Dendritic cell treated with granulocyte-macrophage colony-stimulating factor and Interleukin-4, amounts not matched to agents 40 ng/mL and 50 ng/mL, for 4 days (primary cell): ENCODE measurements around the gene MAGED1.

Experiments used
- H3K27ac Mint-ChIP-seq: one replicate; pipeline ENCODE4 v1.8.0; 2022; ENCODE audit warnings: mild to moderate bottlenecking, mixed read lengths
- H3K27me3 Mint-ChIP-seq: one replicate; pipeline ENCODE4 v1.8.0; 2022; ENCODE audit warnings: mild to moderate bottlenecking, mixed read lengths
- H3K36me3 Mint-ChIP-seq: one replicate; pipeline ENCODE4 v1.8.0; 2022; ENCODE audit warnings: low read depth, mixed read lengths
- H3K4me1 Mint-ChIP-seq: one replicate; pipeline ENCODE4 v1.8.0; 2022; ENCODE audit warnings: low read depth, mixed read lengths
- H3K4me3 Mint-ChIP-seq: one replicate; pipeline ENCODE4 v1.8.0; 2022; ENCODE audit warnings: mild to moderate bottlenecking, moderate library complexity, mixed read lengths
- H3K9me3 Mint-ChIP-seq: one replicate; pipeline ENCODE4 v1.8.0; 2022; ENCODE audit warnings: mixed read lengths
- intact Hi-C: fragments of 100-400 bp; cut with micrococcal nuclease; formaldehyde crosslinking; loops from one replicate; pipeline ENCODE4 v1.15.0; 2022

Gene MAGED1

DNA sequence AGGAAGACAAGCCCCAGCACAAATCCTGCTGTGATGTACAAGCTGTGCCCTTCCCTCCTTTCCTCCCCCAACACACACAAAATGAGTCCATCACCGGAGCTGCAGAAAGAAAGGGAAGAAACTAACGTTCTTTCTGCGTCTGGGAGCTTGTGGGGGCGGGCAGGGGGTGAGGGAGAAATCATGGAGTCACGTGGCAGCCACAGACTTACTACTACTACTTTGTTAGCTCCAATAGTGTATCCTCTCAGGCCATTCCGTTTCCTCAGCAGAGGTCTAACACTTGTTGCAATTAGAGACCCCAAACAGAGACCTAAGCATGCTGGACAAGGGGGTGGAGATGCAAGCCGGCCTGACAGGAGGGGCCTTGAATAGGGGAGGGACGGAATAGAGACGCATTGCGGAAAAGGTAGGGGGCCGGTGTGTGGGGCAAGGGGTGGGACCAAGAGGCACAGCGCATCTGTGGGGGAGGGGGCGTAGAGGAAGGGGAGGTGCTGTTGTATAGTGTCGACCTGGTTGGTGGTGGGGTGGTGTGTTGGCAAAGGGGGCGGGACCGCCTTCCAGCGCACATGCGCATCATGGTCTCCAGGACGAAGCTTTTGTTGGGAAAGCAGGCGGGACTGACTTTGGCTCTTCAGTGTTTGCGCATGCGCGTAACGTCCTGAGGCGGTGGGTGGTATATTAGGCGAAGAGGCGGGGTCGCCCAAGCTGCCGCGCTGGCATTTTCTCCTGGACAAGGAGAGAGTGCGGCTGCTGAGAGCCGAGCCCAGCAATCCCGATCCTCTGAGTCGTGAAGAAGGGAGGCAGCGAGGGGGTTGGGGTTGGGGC lies at the start of gene MAGED1:
Gene MAGED1 (plus strand): TSS at position 703 of the 825 bp plus-strand sequence. CDS start 682 bp downstream, outside the sequence.
- Mint-ChIP-seq H3K4me3 (peak within 1 kb of the TSS; percentile 89), H3K36me3 (peaks cover 9% of the 10 kb centered on the region), H3K27ac (peak within 1 kb of the TSS; percentile 78), H3K9me3 (no peaks in the 10 kb centered on the region), H3K4me1 (peaks cover 22% of the 10 kb centered on the region), H3K27me3 (peaks cover 16% of the 10 kb centered on the region)
- intact Hi-C loops = no loop called here

DNA sequence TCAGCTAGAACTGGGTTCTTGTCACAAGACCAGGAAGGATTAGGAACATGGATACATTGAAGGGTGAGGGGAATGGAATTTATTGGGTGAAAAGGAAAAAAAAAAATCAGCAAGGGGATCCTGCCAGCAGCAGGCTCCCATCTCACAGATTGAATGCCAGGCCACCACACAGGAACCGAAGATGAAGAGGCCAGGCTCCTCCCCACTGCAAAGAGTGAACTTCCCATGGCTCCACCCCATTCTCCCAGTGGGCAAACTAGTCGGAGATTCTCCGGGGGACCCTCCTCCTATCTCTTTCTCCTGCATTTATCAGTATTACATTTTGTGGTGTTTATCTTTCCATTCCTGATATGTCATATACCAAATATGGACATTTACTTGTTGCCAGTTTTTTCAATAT lies 46.0 kb upstream of the MAGED1 start:
- Mint-ChIP-seq H3K4me3 (no peak overlapping the region), H3K27me3 (no peaks in the 10 kb centered on the region), H3K4me1 (no peaks in the 10 kb centered on the region), H3K36me3 (peaks cover 11% of the 10 kb centered on the region), H3K27ac (no peak overlapping the region), H3K9me3 (peaks cover 9% of the 10 kb centered on the region)
- intact Hi-C loops = no loop called here

DNA sequence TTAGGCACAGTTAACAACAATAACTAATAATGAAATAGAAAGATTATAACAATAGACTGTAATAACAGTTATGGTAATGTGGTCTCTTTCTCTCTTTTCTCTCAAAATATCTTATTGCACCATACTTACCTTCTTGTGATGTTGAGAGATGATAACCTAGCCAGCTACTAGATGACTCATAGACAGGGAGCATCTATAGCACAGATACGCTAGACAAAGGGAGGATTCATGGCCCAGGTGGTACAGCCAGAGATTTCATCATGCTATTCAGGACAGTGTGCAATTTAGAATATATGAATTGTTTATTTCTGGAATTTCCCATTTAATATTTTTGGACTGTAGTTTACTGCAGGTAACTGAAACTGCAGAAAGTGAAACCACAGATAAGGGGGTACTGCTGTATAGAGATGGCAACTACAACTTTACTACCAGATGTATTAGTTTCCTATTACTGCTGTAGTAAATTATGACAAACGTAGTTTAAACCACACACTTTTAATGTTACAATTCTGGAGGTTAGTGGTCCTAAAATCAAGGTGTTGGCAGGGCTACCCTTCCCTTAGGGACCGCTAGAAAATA lies 41.8 kb upstream of the MAGED1 start:
- intact Hi-C loops = no loop called here
- Mint-ChIP-seq H3K36me3 (peaks cover 11% of the 10 kb centered on the region), H3K27ac (no peak overlapping the region)

GRCh38 chrX:51852096-51852495 lies 41.3 kb upstream of the MAGED1 start:
- Mint-ChIP-seq H3K36me3 (peaks cover 13% of the 10 kb centered on the region), H3K9me3 (peaks cover 20% of the 10 kb centered on the region), H3K27ac (no peak overlapping the region), H3K4me1 (no peaks in the 10 kb centered on the region), H3K27me3 (no peaks in the 10 kb centered on the region), H3K4me3 (no peak overlapping the region)
- intact Hi-C loops = no loop called here

More for the DNA sequence above, 41.8 kb upstream of the MAGED1 start:
- Mint-ChIP-seq H3K4me3 (no peak overlapping the region), H3K9me3 (peaks cover 15% of the 10 kb centered on the region), H3K27me3 (no peaks in the 10 kb centered on the region), H3K4me1 (no peaks in the 10 kb centered on the region)

DNA sequence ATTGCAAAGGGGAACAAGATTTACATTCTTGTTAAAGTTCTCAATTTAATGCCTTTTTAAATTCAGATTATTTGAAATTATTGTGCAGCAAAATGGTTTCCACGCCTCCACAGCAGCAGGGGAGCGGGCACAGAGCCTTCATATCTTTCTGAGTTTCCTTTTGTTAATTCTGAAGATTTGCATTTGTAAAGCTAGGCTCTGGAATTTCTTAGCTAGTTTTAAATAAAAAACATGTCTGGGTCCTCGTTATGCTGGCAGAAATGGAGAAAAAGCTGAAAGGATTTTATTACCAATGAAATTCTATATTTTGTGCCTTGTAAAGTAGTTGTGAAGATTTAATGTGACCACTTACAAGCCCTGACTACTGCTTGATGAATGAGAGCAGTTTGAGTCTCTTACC lies 40.8 kb upstream of the MAGED1 start:
- H3K27me3 Mint-ChIP-seq = no peaks in the 10 kb centered on the region
- H3K4me1 Mint-ChIP-seq = no peaks in the 10 kb centered on the region
- H3K36me3 Mint-ChIP-seq = peaks cover 13% of the 10 kb centered on the region
- H3K4me3 Mint-ChIP-seq = no peak overlapping the region
- intact Hi-C loops = no loop called here
- H3K27ac Mint-ChIP-seq = no peak overlapping the region
- H3K9me3 Mint-ChIP-seq = peaks cover 24% of the 10 kb centered on the region

- intact Hi-C loops = no loop called here
- H3K27ac Mint-ChIP-seq = no peak overlapping the region
- H3K4me3 Mint-ChIP-seq = no peak overlapping the region
These were observed 40.2 kb upstream of the MAGED1 start for GRCh38 chrX:51853251-51853650.

GRCh38 chrX:51855698-51856097 lies 37.7 kb upstream of the MAGED1 start:
- no peaks in the 10 kb centered on the region for H3K27me3 Mint-ChIP-seq
- H3K4me1 Mint-ChIP-seq = no peaks in the 10 kb centered on the region
- no peak overlapping the region for H3K27ac Mint-ChIP-seq
- peaks cover 13% of the 10 kb centered on the region for H3K36me3 Mint-ChIP-seq
- no peak overlapping the region for H3K4me3 Mint-ChIP-seq
- intact Hi-C loops = no loop called here
- H3K9me3 Mint-ChIP-seq = peaks cover 24% of the 10 kb centered on the region

More at GRCh38 chrX:51853251-51853650, 40.2 kb upstream of the MAGED1 start:
- peaks cover 13% of the 10 kb centered on the region for H3K36me3 Mint-ChIP-seq
- H3K9me3 Mint-ChIP-seq = peaks cover 24% of the 10 kb centered on the region
- H3K4me1 Mint-ChIP-seq = no peaks in the 10 kb centered on the region
- H3K27me3 Mint-ChIP-seq = no peaks in the 10 kb centered on the region

DNA sequence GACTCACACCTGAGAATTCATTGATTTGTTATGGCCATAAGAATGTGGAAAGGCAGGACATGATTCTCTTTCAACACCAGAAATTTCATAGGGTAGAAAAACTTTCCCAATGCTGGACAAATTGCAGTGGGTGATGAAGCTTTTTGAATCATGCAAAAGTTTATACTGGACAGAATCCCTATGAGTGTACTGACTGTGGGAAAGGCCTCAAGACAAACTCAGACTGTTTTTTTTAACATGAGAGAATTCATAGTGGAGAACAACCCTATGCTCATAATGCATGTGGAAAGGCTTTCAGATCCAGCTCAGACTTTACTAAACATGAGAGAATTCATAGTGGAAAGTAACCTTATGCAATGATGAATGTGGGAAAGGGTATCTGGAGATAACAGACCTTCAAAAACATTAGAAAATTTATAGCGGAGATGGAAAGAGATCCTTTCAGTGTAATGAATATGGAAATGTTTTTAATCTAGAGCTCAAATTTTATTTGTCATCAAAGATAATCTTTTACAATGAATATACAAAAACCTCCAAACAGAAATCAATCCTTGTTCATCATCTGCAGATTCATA lies 36.2 kb upstream of the MAGED1 start:
- Mint-ChIP-seq H3K4me3 (no peak overlapping the region), H3K36me3 (peaks cover 13% of the 10 kb centered on the region), H3K27ac (no peak overlapping the region), H3K27me3 (no peaks in the 10 kb centered on the region), H3K4me1 (no peaks in the 10 kb centered on the region), H3K9me3 (peaks cover 24% of the 10 kb centered on the region)
- intact Hi-C loops = no loop called here

- Mint-ChIP-seq H3K36me3 (peaks cover 6% of the 10 kb centered on the region), H3K4me3 (no peak overlapping the region), H3K27me3 (no peaks in the 10 kb centered on the region), H3K9me3 (peaks cover 22% of the 10 kb centered on the region), H3K27ac (no peak overlapping the region), H3K4me1 (no peaks in the 10 kb centered on the region)
- intact Hi-C loops = loop anchor here (2.0 kb wide), 1 partner anchor 220 kb away; no protein-coding TSS in a partner anchor
These were observed 32.7 kb upstream of the MAGED1 start for GRCh38 chrX:51860679-51861078.

GRCh38 chrX:51862920-51863319 lies 30.5 kb upstream of the MAGED1 start:
- intact Hi-C loops = no loop called here
- H3K9me3 Mint-ChIP-seq = peaks cover 9% of the 10 kb centered on the region
- H3K27me3 Mint-ChIP-seq = no peaks in the 10 kb centered on the region
- H3K4me3 Mint-ChIP-seq = no peak overlapping the region
- H3K36me3 Mint-ChIP-seq = no peaks in the 10 kb centered on the region
- H3K27ac Mint-ChIP-seq = no peak overlapping the region
- H3K4me1 Mint-ChIP-seq = no peaks in the 10 kb centered on the region

- no peaks in the 10 kb centered on the region for H3K27me3 Mint-ChIP-seq
- intact Hi-C loops = no loop called here
- H3K36me3 Mint-ChIP-seq = no peaks in the 10 kb centered on the region
- no peak overlapping the region for H3K27ac Mint-ChIP-seq
- H3K9me3 Mint-ChIP-seq = peaks cover 9% of the 10 kb centered on the region
- no peaks in the 10 kb centered on the region for H3K4me1 Mint-ChIP-seq
- no peak overlapping the region for H3K4me3 Mint-ChIP-seq
These were observed 27.2 kb upstream of the MAGED1 start for GRCh38 chrX:51866210-51866609.

GRCh38 chrX:51867626-51868025 lies 25.8 kb upstream of the MAGED1 start:
- Mint-ChIP-seq H3K4me3 (no peak overlapping the region), H3K4me1 (no peaks in the 10 kb centered on the region), H3K27me3 (no peaks in the 10 kb centered on the region), H3K36me3 (no peaks in the 10 kb centered on the region), H3K9me3 (peaks cover 9% of the 10 kb centered on the region), H3K27ac (no peak overlapping the region)
- intact Hi-C loops = no loop called here

DNA sequence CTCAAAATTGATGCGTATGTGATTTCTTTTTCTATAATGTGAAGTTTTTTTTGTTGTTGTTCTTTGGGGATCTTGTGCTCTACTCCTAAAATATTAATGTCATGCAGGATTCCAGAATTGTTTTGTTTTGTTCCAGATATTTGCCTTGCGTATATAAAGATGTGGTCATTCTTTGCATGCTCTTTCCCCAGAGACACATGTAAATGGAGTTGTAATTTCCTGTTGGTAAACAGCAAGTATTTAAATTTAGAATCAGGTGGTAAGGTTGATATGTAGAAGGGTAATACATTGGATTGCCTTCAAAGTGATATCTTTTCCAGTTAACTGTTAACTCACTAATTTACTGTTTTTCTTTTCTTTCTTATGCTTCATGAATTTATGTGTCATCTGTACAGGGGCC lies 23.1 kb upstream of the MAGED1 start:
- H3K27me3 Mint-ChIP-seq = no peaks in the 10 kb centered on the region
- no peaks in the 10 kb centered on the region for H3K36me3 Mint-ChIP-seq
- no peaks in the 10 kb centered on the region for H3K9me3 Mint-ChIP-seq
- no peak overlapping the region for H3K27ac Mint-ChIP-seq
- no peak overlapping the region for H3K4me3 Mint-ChIP-seq
- intact Hi-C loops = no loop called here
- H3K4me1 Mint-ChIP-seq = no peaks in the 10 kb centered on the region

GRCh38 chrX:51874123-51874522 lies 19.3 kb upstream of the MAGED1 start:
- H3K36me3 Mint-ChIP-seq = no peaks in the 10 kb centered on the region
- H3K4me1 Mint-ChIP-seq = no peaks in the 10 kb centered on the region
- no peaks in the 10 kb centered on the region for H3K9me3 Mint-ChIP-seq
- intact Hi-C loops = no loop called here
- no peak overlapping the region for H3K27ac Mint-ChIP-seq
- H3K27me3 Mint-ChIP-seq = no peaks in the 10 kb centered on the region
- no peak overlapping the region for H3K4me3 Mint-ChIP-seq
